Upper lobe of left lung (tissue), 6 donors: ENCODE data around the gene MEPE. TPM values are rescaled to one million over a fixed set of nuclear protein-coding genes. Genes with fewer than 3 reads are reported as not detected.
"Not testable (repeated sequence)": the region's sequence is repeated elsewhere in the genome, so short reads cannot be mapped to it uniquely, and the experiment has no call there.

Source experiments
- ATAC-seq, 2 donors: fragments of 200-7000 bp; cut with Tn5 transposase; one replicate each; pipeline ENCODE4 v1.9.1; 2022; ENCODE audit warnings: mild to moderate bottlenecking in 2 of 2, moderate library complexity in 2 of 2; ENCODE audit not compliant: low FRiP score in 2 of 2
- DNase-seq, 2 donors: peaks; one replicate each; pipeline ENCODE4 v3.0.0-alpha.2; 2019 to 2020
- H3K27ac ChIP-seq, 4 donors: fragments of 200-600 bp; sonication (generic); one replicate each; pipeline ENCODE4 v1.5.1; 2016 to 2019
- H3K27me3 ChIP-seq, 4 donors: fragments of 200-600 bp; sonication (generic); one replicate each; pipeline ENCODE4 v1.5.1; 2017 to 2019
- H3K36me3 ChIP-seq, 4 donors: fragments of 200-600 bp; sonication (generic); one replicate each; pipeline ENCODE4 v1.5.1; 2016 to 2019
- H3K4me1 ChIP-seq, 4 donors: fragments of 200-600 bp; sonication (generic); one replicate each; pipeline ENCODE4 v1.5.1; 2018 to 2019
- H3K4me3 ChIP-seq, 4 donors: fragments of 200-600 bp; sonication (generic); one replicate each; pipeline ENCODE4 v1.5.1; 2017 to 2019; ENCODE audit warnings: mild to moderate bottlenecking in 2 of 4, moderate library complexity in 1 of 4
- H3K9me3 ChIP-seq, 4 donors: fragments of 200-600 bp; sonication (generic); one replicate each; pipeline ENCODE4 v1.5.1; 2018 to 2019
- EP300 ChIP-seq, 4 donors: sonication (generic); formaldehyde crosslinking; IDR thresholded peaks; one replicate each; pipeline ENCODE4 v1.5.1; 2017; ENCODE audit warnings: antibody characterized with exemption in 4 of 4, control low read depth in 2 of 4
- POLR2A ChIP-seq, 4 donors: fragments of 450-650 bp; IDR thresholded peaks; one replicate each; pipeline ENCODE4 v1.5.1; 2016 to 2017; ENCODE audit warnings: antibody characterized with exemption in 4 of 4, mild to moderate bottlenecking in 2 of 4
- POLR2AphosphoS5 ChIP-seq, 2 donors: sonication (generic); formaldehyde crosslinking; IDR thresholded peaks; one replicate each; pipeline ENCODE4 v1.5.1; 2017; ENCODE audit warnings: antibody characterized with exemption in 2 of 2
- WGBS, 2 donors: methylation state at CpG; one replicate each; pipeline ENCODE4 v1.1.5; 2017 to 2018; 5-methylcytosine and 5-hydroxymethylcytosine counted together
- total RNA-seq, 6 donors: library from RNA; depleted of rRNA in 4 of 6; stranded (reverse); fragments of >200 nt in 4 of 6; gene quantifications; one replicate each; pipeline versions ENCODE4 v1.1.0 to v1.2.1, GENCODE V29; 2016 to 2021
- TF ChIP-seq, protein P1 (sequence below), 6 experiments: fragments of 450-650 bp in 4 of 6; fragments of 200-600 bp in 2 of 6; sonication (generic) in 2 of 6; IDR thresholded peaks; one replicate each; pipeline ENCODE4 v1.5.1; 2016 to 2019; ENCODE audit warnings: antibody characterized with exemption in 6 of 6
- donor health status: DM: no; HTN: no; CAD: no; lungs with moderate emphysema.
- donor health status: DM: no; HTN: yes; CAD: no; lungs with severe emphysema.

MEPE gene
- total RNA-seq, 6 donors from 2014 or later: not detected

DNA sequence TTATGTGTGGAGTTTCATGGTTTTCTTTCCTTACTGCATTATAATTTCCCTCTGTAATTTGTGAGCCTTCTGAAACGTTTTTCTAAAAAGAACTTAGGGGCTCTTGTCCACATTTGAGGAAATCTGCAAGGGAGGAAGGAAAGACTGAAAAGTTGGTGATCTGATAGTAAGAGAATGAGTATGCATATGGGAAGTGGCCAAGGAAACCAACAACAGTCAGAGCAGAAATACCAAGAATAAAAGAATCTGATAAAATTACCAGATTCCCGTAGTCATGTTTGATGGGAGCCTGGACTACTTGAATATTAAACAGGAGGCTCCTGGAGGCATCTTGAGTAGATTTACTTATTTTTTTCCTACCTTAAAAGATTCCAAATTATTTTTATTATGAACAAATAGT lies 50.1 kb downstream of the MEPE start:
- Histone ChIP-seq H3K36me3 (no peaks in the 10 kb centered on the region), H3K4me1 (no peaks in the 10 kb centered on the region), H3K4me3 (no peak overlapping the region), H3K27ac (no peak overlapping the region), H3K27me3 (no peaks in the 10 kb centered on the region), H3K9me3 (no peaks in the 10 kb centered on the region)
- 48 to 60% methylated on average over 2 of the region's 2 CpGs for WGBS, 2 donors
- ATAC-seq (no peak), DNase-seq (no peak)
- TF ChIP-seq POLR2AphosphoS5 (IDR thresholded peaks at IDR 0.05) (no peak), EP300 (IDR thresholded peaks at IDR 0.05) (no peak), POLR2A (IDR thresholded peaks at IDR 0.05) (no peak)
- TF ChIP-seq, protein P1, sequence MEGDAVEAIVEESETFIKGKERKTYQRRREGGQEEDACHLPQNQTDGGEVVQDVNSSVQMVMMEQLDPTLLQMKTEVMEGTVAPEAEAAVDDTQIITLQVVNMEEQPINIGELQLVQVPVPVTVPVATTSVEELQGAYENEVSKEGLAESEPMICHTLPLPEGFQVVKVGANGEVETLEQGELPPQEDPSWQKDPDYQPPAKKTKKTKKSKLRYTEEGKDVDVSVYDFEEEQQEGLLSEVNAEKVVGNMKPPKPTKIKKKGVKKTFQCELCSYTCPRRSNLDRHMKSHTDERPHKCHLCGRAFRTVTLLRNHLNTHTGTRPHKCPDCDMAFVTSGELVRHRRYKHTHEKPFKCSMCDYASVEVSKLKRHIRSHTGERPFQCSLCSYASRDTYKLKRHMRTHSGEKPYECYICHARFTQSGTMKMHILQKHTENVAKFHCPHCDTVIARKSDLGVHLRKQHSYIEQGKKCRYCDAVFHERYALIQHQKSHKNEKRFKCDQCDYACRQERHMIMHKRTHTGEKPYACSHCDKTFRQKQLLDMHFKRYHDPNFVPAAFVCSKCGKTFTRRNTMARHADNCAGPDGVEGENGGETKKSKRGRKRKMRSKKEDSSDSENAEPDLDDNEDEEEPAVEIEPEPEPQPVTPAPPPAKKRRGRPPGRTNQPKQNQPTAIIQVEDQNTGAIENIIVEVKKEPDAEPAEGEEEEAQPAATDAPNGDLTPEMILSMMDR (IDR thresholded peaks at IDR 0.05): no peak

DNA sequence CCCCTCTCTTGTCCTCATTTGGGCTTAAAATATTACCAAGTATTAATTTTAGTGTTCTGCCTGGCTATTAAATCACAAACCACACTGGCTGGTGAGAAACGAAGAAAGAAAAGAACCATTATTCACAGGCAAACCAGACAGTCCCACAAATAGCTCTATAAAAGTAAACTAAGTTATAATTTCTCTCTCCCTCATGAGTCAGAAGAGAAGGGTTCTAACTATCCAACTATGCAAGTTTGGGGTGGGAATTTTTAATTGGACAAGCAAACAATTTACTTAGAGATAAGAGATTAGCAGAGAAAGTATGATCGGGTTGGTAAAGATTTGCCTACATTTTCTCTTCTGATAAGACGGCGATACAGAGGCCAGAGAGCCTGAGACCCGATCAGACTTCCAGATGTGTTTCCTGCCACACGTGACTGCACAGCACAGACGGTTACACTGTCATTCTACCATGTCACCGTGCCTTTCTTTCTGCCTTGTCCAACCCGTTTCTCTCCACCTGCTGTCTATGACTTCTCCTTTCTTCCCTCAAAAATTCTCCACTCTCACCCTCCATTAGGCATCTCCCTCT lies 52.3 kb downstream of the MEPE start:
- no peak overlapping the region for H3K4me3 ChIP-seq
- DNase-seq: no peak
- no peaks in the 10 kb centered on the region for H3K36me3 ChIP-seq
- TF ChIP-seq POLR2A (IDR thresholded peaks at IDR 0.05) (no peak), POLR2AphosphoS5 (IDR thresholded peaks at IDR 0.05) (no peak), EP300 (IDR thresholded peaks at IDR 0.05) (no peak)
- TF ChIP-seq, protein P1 (IDR thresholded peaks at IDR 0.05): no peak
- H3K27ac ChIP-seq: no peak overlapping the region
- H3K4me1 ChIP-seq: no peaks in the 10 kb centered on the region
- 36 to 40% methylated on average over 9 of the region's 9 CpGs for WGBS, 2 donors
- no peaks in the 10 kb centered on the region for H3K27me3 ChIP-seq
- no peaks in the 10 kb centered on the region for H3K9me3 ChIP-seq
- no peak for ATAC-seq

DNA sequence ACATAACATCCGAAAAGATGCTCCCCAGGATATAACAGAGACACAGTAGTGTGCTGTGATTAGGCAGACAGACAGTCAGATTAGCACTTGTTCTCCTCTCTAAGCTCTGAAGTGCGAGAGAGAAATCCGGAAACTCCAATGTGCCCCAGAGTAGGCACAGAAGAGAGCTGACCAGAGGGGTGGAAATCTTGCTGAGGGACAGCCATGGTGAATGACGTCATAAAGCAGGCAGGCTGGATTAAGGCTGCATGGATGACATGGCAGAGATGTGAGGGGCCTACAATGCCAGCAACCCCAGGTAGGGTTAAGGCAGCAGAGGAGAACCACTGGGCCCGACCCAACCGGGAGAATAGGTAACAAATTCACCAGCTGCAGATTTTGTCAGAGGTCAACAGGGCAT lies 53.3 kb downstream of the MEPE start:
- Histone ChIP-seq H3K27ac (no peak overlapping the region), H3K27me3 (no peaks in the 10 kb centered on the region), H3K9me3 (no peaks in the 10 kb centered on the region), H3K36me3 (no peaks in the 10 kb centered on the region), H3K4me1 (no peaks in the 10 kb centered on the region), H3K4me3 (no peak overlapping the region)
- no peak for TF ChIP-seq EP300 (IDR thresholded peaks at IDR 0.05)
- no peak for TF ChIP-seq POLR2A (IDR thresholded peaks at IDR 0.05)
- TF ChIP-seq, protein P1 (IDR thresholded peaks at IDR 0.05): no peak
- TF ChIP-seq POLR2AphosphoS5 (IDR thresholded peaks at IDR 0.05): no peak
- DNase-seq: no peak
- 83% methylated on average over 6 of the region's 6 CpGs for WGBS, 2 donors
- ATAC-seq: no peak

DNA sequence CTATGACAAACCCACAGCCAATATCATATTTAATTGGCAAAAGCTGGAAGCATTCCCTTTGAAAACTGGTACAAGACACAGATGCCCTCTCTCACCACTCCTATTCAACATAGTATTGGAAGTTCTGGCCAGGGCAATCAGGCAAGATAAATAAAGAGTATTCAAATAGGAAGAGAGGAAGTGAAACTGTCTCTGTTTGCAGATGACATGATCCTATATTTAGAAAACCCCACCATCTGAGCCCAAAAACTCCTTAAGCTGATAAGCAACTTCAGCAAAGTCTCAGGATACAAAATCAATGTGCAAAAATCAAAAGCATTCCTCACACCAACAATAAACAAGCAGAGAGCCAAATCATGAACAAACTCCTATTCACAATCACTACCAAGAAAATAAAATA lies 58.0 kb downstream of the MEPE start:
- H3K9me3 ChIP-seq, H3K36me3 ChIP-seq, ATAC-seq, H3K27me3 ChIP-seq, DNase-seq, H3K4me3 ChIP-seq, H3K27ac ChIP-seq, H3K4me1 ChIP-seq: not testable (repeated sequence)

GRCh38 chr4:87895964-87896621 lies 63.3 kb downstream of the MEPE start:
- Histone ChIP-seq H3K36me3 (no peaks in the 10 kb centered on the region), H3K27me3 (no peaks in the 10 kb centered on the region), H3K4me1 (peaks cover 0 to 10% (median 0%) of the 10 kb centered on the region in 4 donors), H3K9me3 (no peaks in the 10 kb centered on the region), H3K4me3 (no peak overlapping the region), H3K27ac (no peak overlapping the region)
- ATAC-seq (peak in 1 of 2 donors; percentile 88), DNase-seq (peak in 1 of 2 donors; percentile 71)
- TF ChIP-seq EP300 (IDR thresholded peaks at IDR 0.05) (no peak), POLR2AphosphoS5 (IDR thresholded peaks at IDR 0.05) (peak; percentile 44 to 58)
- 38 to 44% methylated on average over 8 of the region's 8 CpGs for WGBS, 2 donors

Other genes starting within 250 kb of the MEPE start
- not detected for gene DSPP, start 224.4 kb upstream of the MEPE start, total RNA-seq
- gene DMP1, start 182.7 kb upstream of the MEPE start, total RNA-seq: not detected
- not detected for gene IBSP, start 33.4 kb upstream of the MEPE start, total RNA-seq
- 10 to 100 TPM in 3 of 6 donors, 1 to 10 TPM in 3; 4.6 to 26.8 (median 10.6) TPM for gene SPP1, start 142.7 kb downstream of the MEPE start, total RNA-seq
- gene PKD2, start 174.7 kb downstream of the MEPE start, total RNA-seq: 10 to 100 TPM; 19.5 to 76.5 (median 32.5) TPM